Osteoblast (primary cell): ENCODE measurements around the gene ADAMTS13. TPM values are rescaled to one million over a fixed set of nuclear protein-coding genes. Genes with fewer than 3 reads are reported as not detected.

ENCODE experiments used
- DNase-seq: peaks from one replicate; pipeline ENCODE4 v3.0.0; 2011; ENCODE audit warnings: low spot score, mixed read lengths; ENCODE audit not compliant: insufficient read length; ENCODE audit errors: missing footprints
- H2AFZ ChIP-seq: 2 replicates; pipeline ENCODE4 v1.6.0; 2011; ENCODE audit warnings: mild to moderate bottlenecking, low read length
- H3K27ac ChIP-seq: 2 replicates; pipeline ENCODE4 v1.5.1; 2011; ENCODE audit warnings: mild to moderate bottlenecking, low read depth, low read length, moderate library complexity
- H3K27me3 ChIP-seq: 2 replicates; pipeline ENCODE4 v1.6.0; 2012; ENCODE audit warnings: mild to moderate bottlenecking, control low read depth, inconsistent platforms, low read length, moderate library complexity; ENCODE audit not compliant: insufficient read depth
- H3K36me3 ChIP-seq: 2 replicates; pipeline ENCODE4 v1.5.1; 2011; ENCODE audit warnings: mild to moderate bottlenecking, low read length, control low read depth, moderate library complexity; ENCODE audit not compliant: insufficient read depth
- H3K4me1 ChIP-seq: 2 replicates; pipeline ENCODE4 v1.5.1; 2011; ENCODE audit warnings: mild to moderate bottlenecking, low read length, control low read depth, moderate library complexity; ENCODE audit not compliant: insufficient read depth
- H3K4me2 ChIP-seq: 2 replicates; pipeline ENCODE4 v1.6.0; 2011; ENCODE audit warnings: mild to moderate bottlenecking, low read length; ENCODE audit not compliant: insufficient read depth
- H3K4me3 ChIP-seq: fragments of 200-600 bp; sonication (generic); 3 replicates; pipeline ENCODE4 v1.5.1; 2012; ENCODE audit warnings: mild to moderate bottlenecking, low read length, inconsistent platforms; ENCODE audit not compliant: insufficient read depth
- H3K79me2 ChIP-seq: 2 replicates; pipeline ENCODE4 v1.6.0; 2012; ENCODE audit warnings: mild to moderate bottlenecking, low read length, control low read depth, inconsistent platforms; ENCODE audit not compliant: insufficient read depth
- H3K9me3 ChIP-seq: 2 replicates; pipeline ENCODE4 v1.5.1; 2011; ENCODE audit warnings: low read depth, low read length, control low read depth
- H4K20me1 ChIP-seq: 2 replicates; pipeline ENCODE4 v1.6.0; 2012; ENCODE audit warnings: mild to moderate bottlenecking, low read length, control low read depth; ENCODE audit not compliant: insufficient read depth
- total RNA-seq: library from RNA; depleted of rRNA; stranded (reverse); fragments of >200 nt; gene quantifications from 2 replicates; pipeline ENCODE4 v1.2.3, GENCODE V29; 2012
- TF ChIP-seq, protein P1 (sequence below): IDR thresholded peaks from 2 replicates; pipeline ENCODE4 v1.5.1; 2011; ENCODE audit warnings: mild to moderate bottlenecking, low read depth, low read length, moderate library complexity; ENCODE audit errors: extremely low read depth

The ADAMTS13 gene
- total RNA-seq, 1 donor = 1.4 TPM

DNA sequence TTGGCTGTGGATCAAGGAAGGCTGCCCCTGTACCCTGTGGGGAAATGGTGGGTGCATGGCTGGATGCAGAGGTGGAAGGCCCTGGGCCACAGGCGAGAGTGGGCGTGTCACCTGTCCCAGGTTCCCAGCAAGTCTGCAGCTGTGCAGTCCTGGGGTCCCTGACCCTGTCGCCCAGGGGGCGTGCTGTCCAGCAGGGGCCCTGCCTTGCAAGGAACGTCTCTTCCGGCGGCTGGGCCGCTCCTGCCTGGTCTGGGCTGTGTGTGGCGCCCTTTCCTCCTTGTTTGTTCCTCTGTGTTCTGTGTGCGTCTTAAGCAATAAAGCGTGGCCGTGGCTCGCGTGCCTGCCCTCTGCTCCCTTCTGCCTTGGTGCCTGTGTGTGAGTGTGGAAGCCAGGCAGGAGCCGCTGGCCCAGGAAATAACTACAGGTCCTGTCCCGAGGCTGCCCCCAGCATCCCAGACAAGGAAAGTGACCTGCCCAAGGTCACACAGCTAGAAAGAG is 48.3 kb downstream of the ADAMTS13 start:
- Histone ChIP-seq H3K36me3 (peaks cover 5% of the 10 kb centered on the region), H3K9me3 (no peaks in the 10 kb centered on the region), H3K27me3 (no peaks in the 10 kb centered on the region), H3K79me2 (no peaks in the 10 kb centered on the region), H3K27ac (no peak overlapping the region), H3K4me2 (no peak overlapping the region), H4K20me1 (peaks cover 4% of the 10 kb centered on the region), H3K4me1 (no peaks in the 10 kb centered on the region), H3K4me3 (no peak overlapping the region), H2AFZ (no peak overlapping the region)
- TF ChIP-seq, protein P1, sequence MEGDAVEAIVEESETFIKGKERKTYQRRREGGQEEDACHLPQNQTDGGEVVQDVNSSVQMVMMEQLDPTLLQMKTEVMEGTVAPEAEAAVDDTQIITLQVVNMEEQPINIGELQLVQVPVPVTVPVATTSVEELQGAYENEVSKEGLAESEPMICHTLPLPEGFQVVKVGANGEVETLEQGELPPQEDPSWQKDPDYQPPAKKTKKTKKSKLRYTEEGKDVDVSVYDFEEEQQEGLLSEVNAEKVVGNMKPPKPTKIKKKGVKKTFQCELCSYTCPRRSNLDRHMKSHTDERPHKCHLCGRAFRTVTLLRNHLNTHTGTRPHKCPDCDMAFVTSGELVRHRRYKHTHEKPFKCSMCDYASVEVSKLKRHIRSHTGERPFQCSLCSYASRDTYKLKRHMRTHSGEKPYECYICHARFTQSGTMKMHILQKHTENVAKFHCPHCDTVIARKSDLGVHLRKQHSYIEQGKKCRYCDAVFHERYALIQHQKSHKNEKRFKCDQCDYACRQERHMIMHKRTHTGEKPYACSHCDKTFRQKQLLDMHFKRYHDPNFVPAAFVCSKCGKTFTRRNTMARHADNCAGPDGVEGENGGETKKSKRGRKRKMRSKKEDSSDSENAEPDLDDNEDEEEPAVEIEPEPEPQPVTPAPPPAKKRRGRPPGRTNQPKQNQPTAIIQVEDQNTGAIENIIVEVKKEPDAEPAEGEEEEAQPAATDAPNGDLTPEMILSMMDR = no peak
- DNase-seq = no peak

DNA sequence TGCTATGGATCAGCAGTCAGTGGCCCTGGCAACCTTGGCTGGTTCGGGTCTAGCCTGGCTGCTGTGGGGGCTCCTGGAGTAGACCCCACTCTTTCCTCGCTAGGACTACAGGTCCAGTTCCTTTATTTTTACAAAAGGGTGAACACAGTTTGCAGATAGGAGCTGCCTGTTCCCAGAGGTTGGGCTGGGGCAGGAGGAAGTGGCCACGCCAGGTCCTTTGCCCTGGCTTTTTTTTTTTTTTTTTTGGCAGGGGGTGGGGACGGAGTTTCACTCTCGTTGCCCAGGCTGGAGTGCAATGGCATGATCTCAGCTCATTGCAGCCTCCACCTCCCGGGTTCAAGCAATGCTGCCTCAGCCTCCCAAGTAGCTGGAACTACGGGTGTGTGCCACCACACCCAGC is 48.8 kb downstream of the ADAMTS13 start:
- no peaks in the 10 kb centered on the region for H3K27me3 ChIP-seq
- H3K9me3 ChIP-seq = no peaks in the 10 kb centered on the region
- no peak for DNase-seq
- H3K27ac ChIP-seq = no peak overlapping the region
- no peaks in the 10 kb centered on the region for H3K79me2 ChIP-seq
- no peaks in the 10 kb centered on the region for H3K4me1 ChIP-seq
- no peak overlapping the region for H3K4me3 ChIP-seq
- H4K20me1 ChIP-seq = peaks cover 2% of the 10 kb centered on the region
- no peak overlapping the region for H3K4me2 ChIP-seq
- TF ChIP-seq, protein P1 = no peak
- H3K36me3 ChIP-seq = peaks cover 5% of the 10 kb centered on the region
- H2AFZ ChIP-seq = no peak overlapping the region

DNA sequence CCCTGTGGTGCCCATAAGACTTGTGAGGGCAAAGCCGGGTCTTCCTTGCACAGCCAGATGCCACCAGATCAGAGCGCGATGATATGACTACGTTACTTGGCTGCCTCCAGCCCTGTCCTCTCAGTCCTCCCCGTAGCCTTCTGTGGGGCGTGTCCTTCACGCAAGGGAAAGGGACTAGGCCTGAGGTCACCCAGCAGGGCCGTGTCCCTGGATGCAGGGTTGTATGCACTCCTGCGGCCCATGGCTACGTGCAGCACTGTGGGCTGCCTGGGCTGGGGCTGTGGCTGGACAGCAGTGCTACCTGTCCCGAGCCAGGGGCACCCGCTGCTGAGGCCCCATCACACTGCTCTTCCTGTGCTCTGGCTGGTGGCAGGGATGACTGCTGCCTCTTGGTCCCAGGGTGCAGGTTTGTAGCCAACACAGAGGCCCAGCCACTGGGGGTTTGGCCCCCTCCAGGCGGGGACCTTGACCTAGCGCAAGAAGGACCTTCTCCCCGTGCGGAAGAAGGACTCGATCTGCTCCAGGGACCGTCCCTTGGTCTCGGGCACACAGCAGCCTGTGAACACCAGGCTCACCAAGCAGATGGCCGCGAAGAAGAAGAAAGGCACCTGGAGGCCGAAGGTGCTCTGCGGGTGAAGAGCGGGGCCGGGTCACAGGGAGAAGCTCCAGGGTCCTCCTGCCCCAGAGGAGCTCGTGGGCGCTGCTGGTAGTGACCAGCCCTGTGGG is 49.5 kb downstream of the ADAMTS13 start:
- Histone ChIP-seq H3K36me3 (peaks cover 5% of the 10 kb centered on the region), H2AFZ (no peak overlapping the region), H3K79me2 (no peaks in the 10 kb centered on the region), H3K9me3 (no peaks in the 10 kb centered on the region), H3K27ac (no peak overlapping the region), H3K4me3 (no peak overlapping the region), H3K27me3 (no peaks in the 10 kb centered on the region), H4K20me1 (peaks cover 2% of the 10 kb centered on the region), H3K4me2 (no peak overlapping the region), H3K4me1 (no peaks in the 10 kb centered on the region)
- TF ChIP-seq, protein P1 = no peak
- no peak for DNase-seq

DNA sequence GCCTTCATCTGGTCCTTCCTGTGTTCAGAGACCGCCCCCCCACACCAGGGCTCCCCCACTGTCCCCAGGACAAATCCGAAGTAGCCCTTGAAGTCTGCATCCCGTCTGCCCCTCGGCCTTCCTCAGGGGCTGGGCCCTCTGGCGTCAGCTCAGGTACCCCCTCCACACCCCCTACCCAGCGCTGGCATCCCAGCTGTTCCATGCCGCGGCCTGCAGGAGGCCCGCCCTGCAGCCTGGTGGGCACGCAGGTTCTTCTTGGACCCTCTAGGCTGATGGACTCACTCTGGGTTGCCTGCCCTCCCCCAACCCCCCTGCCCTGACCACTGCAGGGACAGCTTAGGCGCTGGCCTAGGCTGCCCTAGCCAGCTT is 50.1 kb downstream of the ADAMTS13 start:
- TF ChIP-seq, protein P1 = no peak

More for the DNA sequence above, 50.1 kb downstream of the ADAMTS13 start:
- no peak overlapping the region for H3K4me3 ChIP-seq
- H3K79me2 ChIP-seq = no peaks in the 10 kb centered on the region
- no peaks in the 10 kb centered on the region for H3K4me1 ChIP-seq
- peaks cover 5% of the 10 kb centered on the region for H3K36me3 ChIP-seq
- H3K27ac ChIP-seq = no peak overlapping the region
- H4K20me1 ChIP-seq = peaks cover 2% of the 10 kb centered on the region
- no peaks in the 10 kb centered on the region for H3K9me3 ChIP-seq
- H3K4me2 ChIP-seq = no peak overlapping the region
- no peak for DNase-seq
- H3K27me3 ChIP-seq = no peaks in the 10 kb centered on the region
- no peak overlapping the region for H2AFZ ChIP-seq
